Endothelial cell of umbilical vein (primary cell): ENCODE data around the gene MAP4K3.

Experiments
- EZH2 ChIP-seq: IDR thresholded peaks from 2 replicates; pipeline ENCODE4 v1.6.1; 2012; ENCODE audit warnings: borderline replicate concordance, low read depth, mild to moderate bottlenecking, moderate library complexity, low read length, inconsistent platforms; ENCODE audit not compliant: severe bottlenecking
- FOS ChIP-seq: IDR thresholded peaks from 2 replicates; pipeline ENCODE4 v1.6.1; 2011; ENCODE audit warnings: mild to moderate bottlenecking, low read length, moderate library complexity, borderline replicate concordance; ENCODE audit not compliant: insufficient read depth
- JUN ChIP-seq: IDR thresholded peaks from 2 replicates; pipeline ENCODE4 v1.6.1; 2011; ENCODE audit warnings: borderline replicate concordance, low read depth; ENCODE audit not compliant: insufficient read length, insufficient read depth
- MYC ChIP-seq: IDR thresholded peaks from one replicate; pipeline ENCODE4 v1.6.1; 2011; ENCODE audit warnings: mild to moderate bottlenecking, low read depth, low read length
- POLR2A ChIP-seq: IDR thresholded peaks from 2 replicates; pipeline ENCODE4 v1.6.1; 2012; ENCODE audit warnings: low read depth, mild to moderate bottlenecking, control low read depth, low read length
- POLR2AphosphoS5 ChIP-seq: IDR thresholded peaks from 2 replicates; pipeline ENCODE4 v1.6.1; 2012; ENCODE audit warnings: low read depth, mild to moderate bottlenecking, control low read depth, low read length, moderate library complexity; ENCODE audit not compliant: insufficient read depth
- TF ChIP-seq, protein P1 (sequence below), 2 donors: IDR thresholded peaks; 1 replicate in 1 of 2; 2 replicates in 1 of 2; pipeline ENCODE4 v1.5.1; 2011; ENCODE audit warnings: low read length in 2 of 2, mild to moderate bottlenecking in 2 of 2, moderate library complexity in 2 of 2, control low read depth in 1 of 2, inconsistent platforms in 1 of 2, low read depth in 1 of 2; ENCODE audit not compliant: insufficient read depth in 1 of 2; ENCODE audit errors: extremely low read depth in 1 of 2

DNA sequence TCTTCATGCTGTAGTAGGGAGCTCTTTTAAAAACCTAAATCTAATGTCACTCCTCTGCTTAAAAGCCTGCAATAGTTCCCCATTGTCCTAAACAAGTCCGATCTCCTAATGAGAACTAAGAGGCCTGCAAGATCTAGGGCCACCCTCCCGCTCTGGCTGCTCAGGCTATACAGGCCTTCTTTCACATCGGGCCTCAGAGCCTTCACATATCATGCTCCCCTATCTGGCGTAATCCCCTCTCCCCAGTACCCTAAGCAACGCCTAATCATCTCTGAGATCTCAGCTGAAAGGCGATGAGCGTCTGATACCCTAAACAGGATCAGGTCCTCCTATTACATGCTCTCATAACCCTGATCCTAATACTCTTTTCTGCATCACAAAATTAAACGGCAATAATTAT is 1.9 kb downstream of the MAP4K3 start:
- TF ChIP-seq, protein P1, sequence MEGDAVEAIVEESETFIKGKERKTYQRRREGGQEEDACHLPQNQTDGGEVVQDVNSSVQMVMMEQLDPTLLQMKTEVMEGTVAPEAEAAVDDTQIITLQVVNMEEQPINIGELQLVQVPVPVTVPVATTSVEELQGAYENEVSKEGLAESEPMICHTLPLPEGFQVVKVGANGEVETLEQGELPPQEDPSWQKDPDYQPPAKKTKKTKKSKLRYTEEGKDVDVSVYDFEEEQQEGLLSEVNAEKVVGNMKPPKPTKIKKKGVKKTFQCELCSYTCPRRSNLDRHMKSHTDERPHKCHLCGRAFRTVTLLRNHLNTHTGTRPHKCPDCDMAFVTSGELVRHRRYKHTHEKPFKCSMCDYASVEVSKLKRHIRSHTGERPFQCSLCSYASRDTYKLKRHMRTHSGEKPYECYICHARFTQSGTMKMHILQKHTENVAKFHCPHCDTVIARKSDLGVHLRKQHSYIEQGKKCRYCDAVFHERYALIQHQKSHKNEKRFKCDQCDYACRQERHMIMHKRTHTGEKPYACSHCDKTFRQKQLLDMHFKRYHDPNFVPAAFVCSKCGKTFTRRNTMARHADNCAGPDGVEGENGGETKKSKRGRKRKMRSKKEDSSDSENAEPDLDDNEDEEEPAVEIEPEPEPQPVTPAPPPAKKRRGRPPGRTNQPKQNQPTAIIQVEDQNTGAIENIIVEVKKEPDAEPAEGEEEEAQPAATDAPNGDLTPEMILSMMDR (IDR thresholded peaks at IDR 0.05; ENCODE audit: extremely low read depth in 1 of 2, insufficient read depth in 1 of 2, low read depth in 1 of 2, low read length in 2 of 2): no peak
- no peak for TF ChIP-seq POLR2AphosphoS5
- TF ChIP-seq POLR2A: no peak
- TF ChIP-seq MYC: no peak
- no peak for TF ChIP-seq JUN
- no peak for TF ChIP-seq FOS
- no peak for TF ChIP-seq EZH2
